ENCODE data around the gene PIK3C2A.

The PIK3C2A gene

GRCh38 chr11:17218403-17218802 lies 10.6 kb upstream of the PIK3C2A start:
- DNase-seq (ENCODE audit: low read depth in 1 of 2, low spot score in 1 of 2) = no peak

- DNase-seq (ENCODE audit: low read depth in 1 of 2, low spot score in 1 of 2) = no peak
Observed at GRCh38 chr11:17217401-17217800, 9.6 kb upstream of the PIK3C2A start.

- DNase-seq (ENCODE audit: low read depth in 1 of 2, low spot score in 1 of 2) = no peak
Observed at GRCh38 chr11:17214338-17214737, 6.6 kb upstream of the PIK3C2A start.

GRCh38 chr11:17211286-17211685 lies 3.5 kb upstream of the PIK3C2A start:
- DNase-seq (ENCODE audit: low read depth in 1 of 2, low spot score in 1 of 2) = no peak

- no peak for DNase-seq (ENCODE audit: low read depth in 1 of 2, low spot score in 1 of 2)
Observed at GRCh38 chr11:17209939-17210245, 2.1 kb upstream of the PIK3C2A start.

GRCh38 chr11:17208257-17208999 lies 642 bp upstream of the PIK3C2A start:
- DNase-seq (ENCODE audit: low read depth in 1 of 2, low spot score in 1 of 2) = peak in 1 of 2 donors; percentile 30

GRCh38 chr11:17206463-17206862 lies 1.3 kb downstream of the PIK3C2A start:
- no peak for DNase-seq (ENCODE audit: low read depth in 1 of 2, low spot score in 1 of 2)

GRCh38 chr11:17197431-17197898 lies 10.3 kb downstream of the PIK3C2A start:
- no peak for DNase-seq (ENCODE audit: low read depth in 1 of 2, low spot score in 1 of 2)

- DNase-seq (ENCODE audit: low read depth in 1 of 2, low spot score in 1 of 2) = no peak
Observed at GRCh38 chr11:17188675-17189074, 19.1 kb downstream of the PIK3C2A start.

- DNase-seq (ENCODE audit: low read depth in 1 of 2, low spot score in 1 of 2) = no peak
Observed at GRCh38 chr11:17186932-17187692, 20.7 kb downstream of the PIK3C2A start.

- DNase-seq (ENCODE audit: low read depth in 1 of 2, low spot score in 1 of 2) = no peak
Observed at GRCh38 chr11:17185938-17186337, 21.8 kb downstream of the PIK3C2A start.

- DNase-seq (ENCODE audit: low read depth in 1 of 2, low spot score in 1 of 2) = no peak
Observed at GRCh38 chr11:17184882-17185587, 22.8 kb downstream of the PIK3C2A start.

- no peak for DNase-seq (ENCODE audit: low read depth in 1 of 2, low spot score in 1 of 2)
Observed at GRCh38 chr11:17183836-17184235, 23.9 kb downstream of the PIK3C2A start.

GRCh38 chr11:17179970-17180369 lies 27.8 kb downstream of the PIK3C2A start:
- DNase-seq (ENCODE audit: low read depth in 1 of 2, low spot score in 1 of 2) = no peak

- no peak for DNase-seq (ENCODE audit: low read depth in 1 of 2, low spot score in 1 of 2)
Observed at GRCh38 chr11:17173332-17173731, 34.5 kb downstream of the PIK3C2A start.

- DNase-seq (ENCODE audit: low read depth in 1 of 2, low spot score in 1 of 2) = no peak
Observed at GRCh38 chr11:17171916-17172315, 35.9 kb downstream of the PIK3C2A start.

GRCh38 chr11:17171343-17171742 lies 36.4 kb downstream of the PIK3C2A start:
- no peak for DNase-seq (ENCODE audit: low read depth in 1 of 2, low spot score in 1 of 2)

- no peak for DNase-seq (ENCODE audit: low read depth in 1 of 2, low spot score in 1 of 2)
Observed at GRCh38 chr11:17169876-17170275, 37.9 kb downstream of the PIK3C2A start.

GRCh38 chr11:17165247-17165890 lies 42.4 kb downstream of the PIK3C2A start:
- DNase-seq (ENCODE audit: low read depth in 1 of 2, low spot score in 1 of 2) = no peak

- no peak for DNase-seq (ENCODE audit: low read depth in 1 of 2, low spot score in 1 of 2)
Observed at GRCh38 chr11:17164361-17165246, 43.2 kb downstream of the PIK3C2A start.
